ENCODE measurements around the gene NUDT5. TPM values are rescaled to one million over a fixed set of nuclear protein-coding genes. Genes with fewer than 3 reads are reported as not detected.

NUDT5 gene
- polyA plus RNA-seq, 3 donors from 2014 or later: 58.3 to 69.4 (median 59.6) TPM

DNA sequence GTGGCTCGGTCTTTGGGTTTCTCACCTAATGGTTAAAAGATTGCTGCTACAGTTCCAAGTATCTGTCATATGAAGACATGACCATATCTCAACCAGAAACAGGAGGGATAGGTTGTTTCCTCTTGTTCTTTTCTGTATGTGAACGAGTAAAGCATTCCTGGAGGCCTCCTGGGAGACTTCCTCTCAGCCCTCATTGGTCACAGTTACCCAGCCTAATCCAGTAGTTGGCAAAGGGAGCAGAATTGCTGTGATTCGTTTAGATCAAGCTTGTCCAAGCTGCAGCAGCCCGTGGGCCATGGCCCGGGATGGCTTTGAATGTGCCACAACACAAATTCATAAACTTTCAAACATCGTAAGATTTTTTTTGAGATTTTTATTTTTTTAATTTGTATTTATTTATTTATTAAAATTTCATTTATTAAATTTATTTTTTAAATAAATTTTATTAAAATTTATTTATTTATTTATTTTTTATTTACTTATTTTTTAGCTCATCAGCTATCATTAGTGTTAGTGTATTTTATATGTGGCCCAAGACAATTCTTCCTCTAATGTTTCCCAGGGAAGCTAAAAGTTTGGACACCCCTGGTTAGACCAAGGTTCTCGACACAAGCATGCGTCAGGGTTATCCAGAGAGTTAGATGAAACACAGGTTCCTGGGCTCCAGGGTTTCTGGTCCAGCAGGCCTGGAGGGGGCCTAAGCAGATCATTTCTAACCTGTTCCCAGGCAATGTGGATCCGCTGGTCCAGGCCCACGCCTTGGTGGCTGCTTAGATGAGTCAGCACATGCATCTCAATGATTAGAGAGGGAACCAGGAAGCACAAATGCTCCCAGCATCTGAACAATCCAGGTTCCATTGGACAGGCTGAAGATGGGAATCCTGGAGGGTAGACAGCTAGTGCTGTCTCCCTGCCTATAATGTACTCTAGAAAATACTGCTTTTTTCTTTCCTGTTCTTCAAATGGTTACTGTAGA lies 25.9 kb upstream of the NUDT5 start:
- H3K4me1 Mint-ChIP-seq: peaks cover 3 to 12% of the 10 kb centered on the region in 2 donors
- H3K27ac Mint-ChIP-seq: peak overlapping the region in 1 of 6 donors; percentile 34
- no peak for DNase-seq
- H3K9me3 Mint-ChIP-seq: no peaks in the 10 kb centered on the region
- H3K27me3 Mint-ChIP-seq (ENCODE audit: low read depth in 3 of 3): no peaks in the 10 kb centered on the region
- H3K4me3 Mint-ChIP-seq: no peak overlapping the region
- H3K36me3 Mint-ChIP-seq: peaks cover 13 to 42% (median 31%) of the 10 kb centered on the region in 3 donors

DNA sequence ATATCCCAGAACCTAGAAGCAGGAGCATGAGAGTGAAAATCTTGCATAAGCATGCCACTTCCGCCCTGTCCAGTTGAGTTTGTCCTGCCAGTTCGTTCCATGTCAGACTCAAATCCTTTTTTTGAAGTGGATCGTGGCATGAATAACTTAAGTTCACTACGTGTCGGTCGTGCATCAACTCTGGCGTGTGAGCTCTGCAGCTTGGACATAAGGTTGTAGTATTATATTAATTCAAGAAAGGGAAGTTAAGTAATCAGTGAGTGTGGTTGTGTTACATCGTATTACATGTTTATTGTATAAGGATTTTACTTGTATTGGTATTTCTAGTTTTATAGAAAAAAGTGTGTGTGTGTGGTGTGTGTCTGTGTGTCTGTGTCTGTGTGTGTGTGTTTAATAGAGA lies 23.3 kb upstream of the NUDT5 start:
- no peak overlapping the region for H3K4me3 Mint-ChIP-seq
- peaks cover 8 to 30% of the 10 kb centered on the region in 2 donors for H3K4me1 Mint-ChIP-seq
- H3K27ac Mint-ChIP-seq: no peak overlapping the region
- DNase-seq: no peak
- no peaks in the 10 kb centered on the region for H3K9me3 Mint-ChIP-seq
- no peaks in the 10 kb centered on the region for H3K27me3 Mint-ChIP-seq (ENCODE audit: low read depth in 3 of 3)
- H3K36me3 Mint-ChIP-seq: peaks cover 6 to 35% (median 30%) of the 10 kb centered on the region in 3 donors

DNA sequence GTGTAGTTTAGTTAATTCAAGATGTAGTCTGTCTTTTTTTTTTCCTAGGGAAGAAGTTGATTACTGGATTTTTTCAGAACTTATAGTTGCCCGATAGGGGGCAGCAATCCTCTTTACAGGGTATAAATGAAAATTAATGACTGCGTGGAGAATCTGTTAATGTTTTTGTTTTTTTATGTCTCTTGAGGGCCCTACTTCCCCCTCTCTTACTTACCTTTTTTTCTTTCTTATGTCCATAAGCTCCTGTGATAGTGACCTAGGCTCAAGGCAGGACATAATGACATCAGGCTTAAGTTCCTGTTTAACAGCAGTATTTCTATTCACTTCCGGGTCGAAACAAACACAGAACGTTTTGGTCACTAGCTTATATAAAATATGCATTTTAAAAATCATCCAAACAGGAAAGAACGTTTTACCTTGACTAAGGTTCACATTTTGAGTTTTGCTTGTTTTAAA lies 19.1 kb upstream of the NUDT5 start:
- Mint-ChIP-seq H3K4me1 (peaks cover 9 to 33% of the 10 kb centered on the region in 2 donors), H3K36me3 (peaks cover 20 to 43% (median 24%) of the 10 kb centered on the region in 3 donors), H3K27ac (peak overlapping the region; percentile 81 to 91 (median 86)), H3K9me3 (no peaks in the 10 kb centered on the region), H3K4me3 (peak overlapping the region; percentile 77 to 82 (median 80)), H3K27me3 (ENCODE audit: low read depth in 3 of 3) (peaks cover 0 to 2% (median 0%) of the 10 kb centered on the region in 3 donors)
- peak; percentile 41 to 59 (median 45) for DNase-seq

DNA sequence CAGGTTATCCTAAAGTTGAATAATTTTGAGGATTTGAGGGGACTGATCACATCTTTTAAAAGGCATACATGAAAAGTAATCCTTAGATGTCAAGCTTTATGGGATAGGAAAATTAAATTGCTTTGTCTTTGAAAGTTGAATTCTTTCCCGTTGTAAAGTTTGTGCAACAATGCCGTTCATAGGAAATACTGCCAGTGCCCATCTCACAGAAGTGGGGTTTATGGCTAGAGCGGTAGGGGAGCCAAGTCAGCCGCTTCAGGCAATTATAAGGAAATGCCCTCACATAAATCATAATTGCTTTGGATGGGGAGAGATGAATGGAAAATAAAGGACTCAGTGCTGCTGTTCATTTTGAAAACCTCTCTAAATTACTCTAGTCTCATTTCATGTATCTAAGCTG lies 18.4 kb upstream of the NUDT5 start:
- peak overlapping the region in 1 of 5 donors; percentile 11 for H3K4me3 Mint-ChIP-seq
- H3K27me3 Mint-ChIP-seq (ENCODE audit: low read depth in 3 of 3): peaks cover 0 to 2% (median 0%) of the 10 kb centered on the region in 3 donors
- peaks cover 20 to 44% (median 21%) of the 10 kb centered on the region in 3 donors for H3K36me3 Mint-ChIP-seq
- DNase-seq: no peak
- peak overlapping the region in 5 of 6 donors; percentile 46 to 87 (median 81) for H3K27ac Mint-ChIP-seq
- no peaks in the 10 kb centered on the region for H3K9me3 Mint-ChIP-seq
- H3K4me1 Mint-ChIP-seq: peaks cover 9 to 36% of the 10 kb centered on the region in 2 donors

DNA sequence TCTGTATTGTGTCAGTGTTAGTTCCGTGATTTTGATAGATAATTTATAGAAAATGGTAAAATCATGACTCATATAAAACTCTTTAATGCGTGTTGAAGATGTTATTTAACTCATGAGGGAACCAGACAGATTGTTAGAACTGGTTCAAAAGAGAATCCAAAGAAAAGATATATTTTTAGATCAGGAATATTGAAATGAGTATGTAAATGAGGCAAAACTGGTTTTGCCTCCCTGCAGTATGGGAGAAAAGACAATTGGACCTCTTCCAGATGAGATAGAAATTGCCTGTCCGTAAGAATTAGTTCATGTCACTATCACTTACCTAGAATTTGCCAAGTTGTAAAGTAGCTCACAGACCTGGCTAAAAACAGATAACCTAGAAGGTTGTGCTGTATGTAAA lies 17.9 kb upstream of the NUDT5 start:
- peaks cover 16 to 43% (median 20%) of the 10 kb centered on the region in 3 donors for H3K36me3 Mint-ChIP-seq

DNA sequence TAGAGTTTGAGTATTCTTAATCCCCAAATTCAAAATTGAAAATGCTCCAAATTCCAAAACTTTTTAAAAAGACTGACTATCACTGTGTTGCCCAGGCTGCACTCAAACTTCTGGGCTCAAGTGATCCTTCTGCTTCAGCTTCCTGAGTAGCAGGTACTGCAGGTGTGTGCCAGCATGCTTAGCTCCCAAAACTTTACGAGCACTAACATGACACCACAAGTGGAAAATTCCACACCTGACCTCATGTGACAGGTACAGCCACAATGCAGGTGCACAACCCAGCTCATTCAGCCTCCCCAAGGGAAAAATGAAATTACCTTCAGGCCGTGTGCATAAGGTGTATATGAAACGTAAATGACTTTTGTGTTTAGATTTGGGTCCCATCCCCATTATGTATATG lies 16.8 kb upstream of the NUDT5 start:
- peaks cover 13 to 39% (median 21%) of the 10 kb centered on the region in 3 donors for H3K36me3 Mint-ChIP-seq
- no peak for DNase-seq
- no peak overlapping the region for H3K4me3 Mint-ChIP-seq
- H3K27ac Mint-ChIP-seq: no peak overlapping the region
- H3K9me3 Mint-ChIP-seq: no peaks in the 10 kb centered on the region
- H3K27me3 Mint-ChIP-seq (ENCODE audit: low read depth in 3 of 3): peaks cover 0 to 2% (median 0%) of the 10 kb centered on the region in 3 donors
- peaks cover 17 to 47% of the 10 kb centered on the region in 2 donors for H3K4me1 Mint-ChIP-seq

More for the DNA sequence above, 17.9 kb upstream of the NUDT5 start:
- no peak overlapping the region for H3K4me3 Mint-ChIP-seq
- peaks cover 0 to 2% (median 0%) of the 10 kb centered on the region in 3 donors for H3K27me3 Mint-ChIP-seq (ENCODE audit: low read depth in 3 of 3)
- H3K27ac Mint-ChIP-seq: no peak overlapping the region
- H3K9me3 Mint-ChIP-seq: no peaks in the 10 kb centered on the region
- DNase-seq: no peak
- peaks cover 11 to 39% of the 10 kb centered on the region in 2 donors for H3K4me1 Mint-ChIP-seq

DNA sequence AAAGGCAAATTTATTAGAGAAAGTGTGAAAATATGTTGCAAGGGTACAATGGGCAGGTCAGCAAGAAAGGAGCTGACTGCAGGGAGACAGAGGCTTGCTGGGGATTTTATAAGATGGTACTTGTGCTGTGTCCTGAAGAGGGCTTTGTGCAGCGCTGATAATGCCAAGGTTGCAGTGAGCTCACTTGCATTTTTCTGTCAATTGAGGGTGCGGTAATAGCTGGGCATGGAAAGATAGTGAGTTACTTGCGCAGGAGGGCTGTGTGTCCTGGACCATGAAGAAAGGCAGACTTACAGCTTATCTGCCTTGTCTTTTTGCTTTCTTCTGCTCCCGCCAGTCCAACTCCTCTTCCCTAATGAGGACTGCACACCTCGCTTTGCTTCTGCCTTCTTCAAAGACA lies 12.8 kb upstream of the NUDT5 start:
- Mint-ChIP-seq H3K9me3 (no peaks in the 10 kb centered on the region), H3K27ac (peak overlapping the region in 2 of 6 donors; percentile 20 to 32), H3K4me1 (peaks cover 15 to 45% of the 10 kb centered on the region in 2 donors), H3K36me3 (peaks cover 9 to 37% (median 28%) of the 10 kb centered on the region in 3 donors), H3K27me3 (ENCODE audit: low read depth in 3 of 3) (peaks cover 0 to 2% (median 0%) of the 10 kb centered on the region in 3 donors), H3K4me3 (no peak overlapping the region)
- no peak for DNase-seq

DNA sequence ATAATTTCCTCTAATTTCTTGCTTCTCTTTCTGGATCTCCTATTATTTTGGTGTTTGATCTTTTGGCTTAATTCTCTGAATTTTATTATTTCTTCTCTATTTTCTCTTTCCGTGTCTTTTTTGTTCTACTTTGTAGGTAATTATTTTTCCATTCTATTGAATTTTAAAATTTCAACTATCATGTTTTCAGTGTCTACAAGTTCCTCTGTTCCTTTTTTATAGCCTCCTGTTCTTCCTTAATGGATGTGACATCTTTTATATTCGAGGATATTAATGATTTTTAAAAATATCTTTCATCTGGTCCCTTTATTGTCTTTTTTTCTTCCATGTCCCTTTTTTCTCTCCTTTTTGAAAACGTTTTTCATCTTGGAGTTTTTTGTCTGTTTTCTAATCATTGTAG lies 11.4 kb upstream of the NUDT5 start:
- H3K27ac Mint-ChIP-seq: peak overlapping the region in 1 of 6 donors; percentile 26
- peaks cover 9 to 30% (median 21%) of the 10 kb centered on the region in 3 donors for H3K36me3 Mint-ChIP-seq
- DNase-seq: no peak
- H3K9me3 Mint-ChIP-seq: no peaks in the 10 kb centered on the region
- H3K4me1 Mint-ChIP-seq: peaks cover 20 to 58% of the 10 kb centered on the region in 2 donors
- H3K4me3 Mint-ChIP-seq: no peak overlapping the region
- H3K27me3 Mint-ChIP-seq (ENCODE audit: low read depth in 3 of 3): no peaks in the 10 kb centered on the region

DNA sequence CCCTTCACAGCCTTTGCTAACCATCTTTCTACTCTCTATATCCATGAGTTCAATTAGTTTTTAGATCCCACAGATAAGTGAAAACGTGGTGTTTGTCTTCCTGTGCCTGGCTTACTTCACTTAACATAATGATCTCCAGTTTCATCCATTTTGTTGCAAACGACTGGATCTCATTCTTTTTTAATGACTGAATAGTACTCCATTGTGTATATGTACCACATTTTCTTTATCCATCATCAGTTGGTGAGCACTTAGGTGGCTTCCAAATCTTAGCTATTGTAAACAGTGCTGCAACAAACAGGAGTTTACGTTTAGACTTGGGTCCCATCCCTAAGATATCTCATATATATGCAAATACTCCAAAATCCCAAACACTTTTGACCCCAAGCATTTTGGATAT lies 9.4 kb upstream of the NUDT5 start:
- H3K4me3 Mint-ChIP-seq: no peak overlapping the region
- H3K36me3 Mint-ChIP-seq: peaks cover 4 to 27% (median 16%) of the 10 kb centered on the region in 3 donors
- H3K27me3 Mint-ChIP-seq (ENCODE audit: low read depth in 3 of 3): no peaks in the 10 kb centered on the region
- H3K27ac Mint-ChIP-seq: no peak overlapping the region
- DNase-seq: no peak
- peaks cover 30 to 72% of the 10 kb centered on the region in 2 donors for H3K4me1 Mint-ChIP-seq
- H3K9me3 Mint-ChIP-seq: no peaks in the 10 kb centered on the region

DNA sequence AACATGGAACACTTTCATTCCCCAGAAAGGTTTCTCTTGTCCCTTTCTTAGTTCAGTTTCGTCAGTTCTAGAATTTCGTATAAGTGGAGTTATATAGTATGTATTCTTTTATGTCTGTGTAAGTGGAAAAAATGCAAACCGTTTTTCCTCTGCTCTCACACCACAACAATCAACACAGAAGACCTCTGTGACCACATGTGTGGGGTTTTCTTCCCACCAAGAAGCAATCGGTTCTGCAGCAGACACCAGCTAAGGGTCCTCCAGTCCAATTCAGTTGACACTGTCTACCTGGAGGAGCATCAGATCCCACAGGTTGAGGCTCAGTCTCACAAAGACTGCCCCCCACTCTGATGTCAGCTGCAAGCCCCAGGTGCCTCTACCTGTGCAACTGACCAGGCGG lies 6.5 kb upstream of the NUDT5 start:
- Mint-ChIP-seq H3K36me3 (peaks cover 4 to 25% (median 17%) of the 10 kb centered on the region in 3 donors), H3K4me3 (no peak overlapping the region), H3K9me3 (no peaks in the 10 kb centered on the region), H3K4me1 (peaks cover 30 to 68% of the 10 kb centered on the region in 2 donors), H3K27me3 (ENCODE audit: low read depth in 3 of 3) (no peaks in the 10 kb centered on the region), H3K27ac (no peak overlapping the region)
- DNase-seq: no peak

DNA sequence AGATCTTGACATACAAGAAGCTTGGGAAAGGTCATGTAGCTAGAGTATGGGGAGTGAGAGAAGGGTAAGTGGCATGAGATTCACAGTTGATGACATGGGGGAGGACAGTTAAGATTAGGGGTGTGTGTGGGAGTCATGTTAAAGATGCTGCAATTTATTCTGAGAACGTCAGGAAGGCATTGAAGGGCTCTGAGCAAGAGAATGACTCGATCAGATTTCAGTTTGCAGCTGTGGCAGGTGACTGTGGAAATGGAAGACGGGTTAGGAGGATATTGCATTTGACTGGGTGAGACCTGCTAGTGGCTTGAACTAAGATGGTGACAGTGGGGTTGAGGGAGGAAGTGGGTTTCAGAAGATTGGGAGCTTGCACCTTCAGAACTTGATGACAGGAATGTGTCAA lies 5.9 kb upstream of the NUDT5 start:
- Mint-ChIP-seq H3K36me3 (peaks cover 4 to 21% (median 13%) of the 10 kb centered on the region in 3 donors), H3K4me3 (peak overlapping the region in 3 of 5 donors; percentile 0 to 39 (median 26)), H3K9me3 (no peaks in the 10 kb centered on the region), H3K27me3 (ENCODE audit: low read depth in 3 of 3) (no peaks in the 10 kb centered on the region), H3K4me1 (peaks cover 35 to 68% of the 10 kb centered on the region in 2 donors), H3K27ac (peak overlapping the region in 2 of 6 donors; percentile 1 to 46)
- no peak for DNase-seq

DNA sequence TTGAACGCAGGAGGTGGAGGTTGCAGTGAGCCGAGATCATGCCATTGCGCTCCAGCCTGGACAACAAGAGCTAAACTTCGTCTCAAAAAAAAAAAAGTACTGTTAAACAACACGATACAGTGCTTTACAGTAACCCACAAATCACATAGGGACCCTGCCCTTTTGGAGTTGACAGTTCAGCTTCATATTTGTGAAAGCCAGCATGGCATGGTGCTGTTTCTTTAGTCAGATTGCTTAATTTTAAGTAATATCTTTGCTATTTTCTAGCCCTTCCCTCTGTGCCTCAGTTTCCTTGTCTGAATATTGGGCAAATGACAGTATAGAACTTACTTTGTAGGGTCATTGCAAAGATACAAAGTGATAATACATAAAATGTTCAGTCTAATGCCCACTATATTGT lies 5.2 kb upstream of the NUDT5 start:
- Mint-ChIP-seq H3K9me3 (no peaks in the 10 kb centered on the region), H3K27me3 (ENCODE audit: low read depth in 3 of 3) (peaks cover 0 to under 1% (median 0%) of the 10 kb centered on the region in 3 donors), H3K36me3 (peaks cover 4 to 21% (median 13%) of the 10 kb centered on the region in 3 donors), H3K4me3 (no peak overlapping the region), H3K4me1 (peaks cover 42 to 75% of the 10 kb centered on the region in 2 donors), H3K27ac (no peak overlapping the region)
- DNase-seq: no peak

DNA sequence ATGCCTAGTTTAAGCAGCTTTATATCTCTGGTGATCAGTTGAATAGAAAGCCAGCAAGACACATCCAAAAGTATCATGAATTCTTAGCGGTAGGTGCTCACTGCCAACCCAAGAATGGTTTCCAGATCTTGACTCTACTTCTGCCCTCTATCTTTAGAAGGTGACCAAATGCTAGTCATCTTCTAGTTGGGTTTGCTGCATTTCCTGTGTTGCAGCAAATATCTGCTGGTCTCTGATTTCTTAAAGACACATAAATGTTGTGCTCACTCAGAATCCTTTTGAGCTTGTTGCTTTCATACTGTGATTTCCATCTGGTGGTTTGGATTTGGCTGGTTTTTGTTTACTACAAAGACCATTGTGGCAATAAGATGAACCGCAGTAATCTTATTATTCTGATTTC lies 2.5 kb upstream of the NUDT5 start:
- peak overlapping the region in 3 of 6 donors; percentile 24 to 61 (median 31) for H3K27ac Mint-ChIP-seq
- no peak for DNase-seq
- peaks cover 58 to 78% of the 10 kb centered on the region in 2 donors for H3K4me1 Mint-ChIP-seq
- H3K36me3 Mint-ChIP-seq: peaks cover 0 to 17% (median 9%) of the 10 kb centered on the region in 3 donors
- H3K27me3 Mint-ChIP-seq (ENCODE audit: low read depth in 3 of 3): peaks cover 0 to 5% (median 0%) of the 10 kb centered on the region in 3 donors
- peak overlapping the region in 4 of 5 donors; percentile 19 to 68 (median 36) for H3K4me3 Mint-ChIP-seq
- no peaks in the 10 kb centered on the region for H3K9me3 Mint-ChIP-seq

Measured in immature natural killer cell (primary cell).